ENCODE results near the gene COTL1. TPM values are rescaled to one million over a fixed set of nuclear protein-coding genes. Genes with fewer than 3 reads are reported as not detected.

COTL1 gene
- total RNA-seq, 2 experiments from 2014 or later = 664 to 677 TPM

DNA sequence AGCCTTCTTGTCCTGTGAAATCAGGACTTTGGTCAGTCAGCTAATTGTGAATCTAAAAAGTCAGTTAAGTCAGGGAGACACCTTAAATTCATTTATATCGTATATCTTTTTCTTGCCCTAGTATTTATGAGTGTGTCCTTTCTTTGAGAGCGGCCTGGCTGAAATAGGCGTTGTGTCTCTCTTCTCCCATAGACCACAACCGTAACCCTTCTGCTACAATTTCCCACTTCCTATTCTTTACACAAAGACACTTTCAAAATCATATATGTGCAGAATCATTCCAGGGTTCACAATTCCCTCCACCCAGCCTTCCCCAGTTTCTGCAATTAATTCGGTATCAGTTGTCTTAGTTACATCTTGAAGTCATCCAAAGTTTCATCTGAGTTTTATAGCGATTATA, 14.0 kb upstream of the COTL1 start:
- TF ChIP-seq, protein P1, sequence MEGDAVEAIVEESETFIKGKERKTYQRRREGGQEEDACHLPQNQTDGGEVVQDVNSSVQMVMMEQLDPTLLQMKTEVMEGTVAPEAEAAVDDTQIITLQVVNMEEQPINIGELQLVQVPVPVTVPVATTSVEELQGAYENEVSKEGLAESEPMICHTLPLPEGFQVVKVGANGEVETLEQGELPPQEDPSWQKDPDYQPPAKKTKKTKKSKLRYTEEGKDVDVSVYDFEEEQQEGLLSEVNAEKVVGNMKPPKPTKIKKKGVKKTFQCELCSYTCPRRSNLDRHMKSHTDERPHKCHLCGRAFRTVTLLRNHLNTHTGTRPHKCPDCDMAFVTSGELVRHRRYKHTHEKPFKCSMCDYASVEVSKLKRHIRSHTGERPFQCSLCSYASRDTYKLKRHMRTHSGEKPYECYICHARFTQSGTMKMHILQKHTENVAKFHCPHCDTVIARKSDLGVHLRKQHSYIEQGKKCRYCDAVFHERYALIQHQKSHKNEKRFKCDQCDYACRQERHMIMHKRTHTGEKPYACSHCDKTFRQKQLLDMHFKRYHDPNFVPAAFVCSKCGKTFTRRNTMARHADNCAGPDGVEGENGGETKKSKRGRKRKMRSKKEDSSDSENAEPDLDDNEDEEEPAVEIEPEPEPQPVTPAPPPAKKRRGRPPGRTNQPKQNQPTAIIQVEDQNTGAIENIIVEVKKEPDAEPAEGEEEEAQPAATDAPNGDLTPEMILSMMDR (IDR thresholded peaks at IDR 0.05) = no peak
- H3K4me1 Mint-ChIP-seq (ENCODE audit: low read depth) = peaks cover 24% of the 10 kb centered on the region
- no peak overlapping the region for H3K27ac Mint-ChIP-seq
- H3K4me3 Mint-ChIP-seq = no peak overlapping the region
- H3K9me3 Mint-ChIP-seq = no peaks in the 10 kb centered on the region
- CTCF ChIA-PET = interaction anchor here (0.6 kb wide), 1 partner anchor 63 kb away, joined by 3 read pairs; no protein-coding TSS in a partner anchor
- intact Hi-C loops (cut with micrococcal nuclease) = no loop called here
- DNase-seq (no peak), ATAC-seq (no peak)
- no peaks in the 10 kb centered on the region for H3K36me3 Mint-ChIP-seq (ENCODE audit: low read depth)
- H3K27me3 Mint-ChIP-seq = peaks cover 2% of the 10 kb centered on the region
- POLR2A ChIA-PET = interaction anchor here (0.9 to 1.0 kb wide), 2 partner anchors 14 to 97 kb away, joined by 3 read pairs; partner anchors contain the start of gene COTL1

DNA sequence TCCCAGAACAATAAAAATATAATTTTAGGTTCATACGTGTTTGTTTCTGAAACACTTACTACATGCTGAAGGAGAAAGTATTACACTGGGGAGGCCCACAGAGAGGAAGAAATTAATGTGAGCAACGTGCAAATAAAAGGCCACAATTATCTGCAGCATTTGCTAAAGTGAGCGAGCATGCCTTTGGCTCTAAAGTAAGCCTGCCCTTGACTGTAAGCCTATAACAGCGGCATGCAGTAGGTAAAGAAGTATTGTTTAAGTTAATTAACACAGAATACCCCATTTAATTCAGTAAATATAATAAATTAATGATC, 13.2 kb upstream of the COTL1 start:
- intact Hi-C loops (cut with micrococcal nuclease) = no loop called here
- TF ChIP-seq, protein P1 (IDR thresholded peaks at IDR 0.05) = no peak
- POLR2A ChIA-PET = no interaction called here
- Mint-ChIP-seq H3K4me1 (ENCODE audit: low read depth) (peaks cover 24% of the 10 kb centered on the region), H3K36me3 (ENCODE audit: low read depth) (no peaks in the 10 kb centered on the region), H3K9me3 (no peaks in the 10 kb centered on the region), H3K27me3 (peaks cover 2% of the 10 kb centered on the region), H3K4me3 (no peak overlapping the region), H3K27ac (no peak overlapping the region)
- no peak for DNase-seq
- peak; percentile 39 for ATAC-seq
- CTCF ChIA-PET = interaction anchor here (2.8 kb wide), 1 partner anchor 95 kb away, joined by 11 read pairs; no protein-coding TSS in a partner anchor

DNA sequence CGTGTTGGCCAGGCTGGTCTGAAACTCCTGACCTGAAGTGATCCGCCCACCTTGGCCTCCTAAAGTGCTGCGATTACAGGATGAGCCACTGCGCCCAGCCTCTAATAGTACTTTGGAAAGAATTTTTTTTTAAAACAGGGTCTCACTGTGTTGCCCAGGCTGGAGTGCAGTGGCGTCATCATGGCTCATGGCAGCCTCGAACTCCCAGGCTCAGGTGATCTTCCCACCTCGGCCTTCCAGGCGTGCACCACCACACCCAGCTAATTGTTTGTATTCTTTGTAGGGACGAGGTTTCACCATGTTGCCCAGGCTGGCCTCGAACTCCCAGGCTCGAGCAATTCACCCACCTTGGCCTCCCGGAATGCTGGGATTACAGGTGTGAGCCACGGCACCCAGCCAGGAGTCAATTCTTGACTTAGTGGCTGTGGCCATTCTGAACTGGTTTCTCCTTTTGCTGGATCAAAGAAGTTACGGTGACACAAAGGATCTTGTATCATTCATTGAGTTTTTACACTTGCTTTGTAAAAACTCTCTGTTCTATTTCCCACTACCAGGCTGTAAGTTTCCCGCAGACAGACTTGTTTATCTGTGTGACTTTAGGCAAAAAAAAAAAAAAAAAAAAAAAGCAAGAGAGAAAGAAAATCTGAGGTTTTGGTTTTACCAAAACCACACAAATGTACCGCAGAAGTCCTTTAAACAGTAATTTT, 12.7 kb upstream of the COTL1 start:
- H3K36me3 Mint-ChIP-seq (ENCODE audit: low read depth) = no peaks in the 10 kb centered on the region
- TF ChIP-seq, protein P1 (IDR thresholded peaks at IDR 0.05) = no peak
- peaks cover 24% of the 10 kb centered on the region for H3K4me1 Mint-ChIP-seq (ENCODE audit: low read depth)
- H3K27ac Mint-ChIP-seq = peak overlapping the region; percentile 65
- ChIA-PET POLR2A (no interaction called here), CTCF (interaction anchor here (2.8 kb wide), 1 partner anchor 96 kb away, joined by 11 read pairs; no protein-coding TSS in a partner anchor)
- no peak for ATAC-seq
- intact Hi-C loops (cut with micrococcal nuclease) = no loop called here
- no peak overlapping the region for H3K4me3 Mint-ChIP-seq
- H3K9me3 Mint-ChIP-seq = no peaks in the 10 kb centered on the region
- no peak for DNase-seq
- peaks cover 2% of the 10 kb centered on the region for H3K27me3 Mint-ChIP-seq

- intact Hi-C loops (cut with micrococcal nuclease) = no loop called here
- ChIA-PET CTCF (interaction anchor here (1.1 to 2.8 kb wide), 3 partner anchors 9 to 96 kb away, joined by 3 to 11 read pairs (median 3); no protein-coding TSS in a partner anchor), POLR2A (interaction anchor here (1.3 kb wide), 1 partner anchor 12 kb away, joined by 3 read pairs; the partner anchor contains the start of gene COTL1)
- Mint-ChIP-seq H3K36me3 (ENCODE audit: low read depth) (no peaks in the 10 kb centered on the region), H3K9me3 (no peaks in the 10 kb centered on the region), H3K27ac (no peak overlapping the region), H3K4me3 (no peak overlapping the region), H3K27me3 (peaks cover 2% of the 10 kb centered on the region), H3K4me1 (ENCODE audit: low read depth) (peaks cover 24% of the 10 kb centered on the region)
- ATAC-seq (no peak), DNase-seq (no peak)
- TF ChIP-seq, protein P1 (IDR thresholded peaks at IDR 0.05) = no peak
Measured at GRCh38 chr16:84630009-84630408, 12.1 kb upstream of the COTL1 start.

- CTCF ChIA-PET = interaction anchor here (0.6 to 2.8 kb wide), 5 partner anchors 8 to 97 kb away, joined by 3 to 11 read pairs (median 3); no protein-coding TSS in a partner anchor
- DNase-seq = no peak
Measured at GRCh38 chr16:84629580-84629979, 11.7 kb upstream of the COTL1 start.

More at GRCh38 chr16:84629580-84629979, 11.7 kb upstream of the COTL1 start:
- ATAC-seq = peak; percentile 60
- Mint-ChIP-seq H3K4me1 (ENCODE audit: low read depth) (peaks cover 24% of the 10 kb centered on the region), H3K27ac (no peak overlapping the region), H3K9me3 (no peaks in the 10 kb centered on the region), H3K36me3 (ENCODE audit: low read depth) (no peaks in the 10 kb centered on the region), H3K27me3 (peaks cover 2% of the 10 kb centered on the region), H3K4me3 (no peak overlapping the region)
- POLR2A ChIA-PET = interaction anchor here (1.3 kb wide), 1 partner anchor 12 kb away, joined by 3 read pairs; the partner anchor contains the start of gene COTL1
- TF ChIP-seq, protein P1 (IDR thresholded peaks at IDR 0.05) = no peak
- intact Hi-C loops (cut with micrococcal nuclease) = loop anchor here (10.0 kb wide), 2 partner anchors 95 to 345 kb away; no protein-coding TSS in a partner anchor
